Stimulated activated memory B cell treated with anti-CD40 and anti-IgM and Interleukin-4, amounts not matched to agents 10 μg/mL and 1 μg/mL and 100 μg/mL, for 72 hours (primary cell): ENCODE results near the gene C11orf87.

ENCODE experiments used
- ATAC-seq: fragments of 150-1000 bp; cut with Tn5 transposase; 2 replicates; pipeline ENCODE4 v1.10.0; 2021
- H3K27ac Mint-ChIP-seq: one replicate; pipeline ENCODE4 v1.8.0; 2022; ENCODE audit warnings: mild to moderate bottlenecking, mixed read lengths
- H3K27me3 Mint-ChIP-seq: one replicate; pipeline ENCODE4 v1.8.0; 2022; ENCODE audit warnings: mixed read lengths
- H3K36me3 Mint-ChIP-seq: one replicate; pipeline ENCODE4 v1.8.0; 2022; ENCODE audit warnings: mixed read lengths
- H3K4me1 Mint-ChIP-seq: one replicate; pipeline ENCODE4 v1.8.0; 2022; ENCODE audit warnings: mixed read lengths
- H3K4me3 Mint-ChIP-seq: one replicate; pipeline ENCODE4 v1.8.0; 2022; ENCODE audit warnings: mild to moderate bottlenecking, moderate library complexity, mixed read lengths
- H3K9me3 Mint-ChIP-seq: one replicate; pipeline ENCODE4 v1.8.0; 2022; ENCODE audit warnings: mixed read lengths

Gene C11orf87

GRCh38 chr11:109425554-109425953, 3.6 kb downstream of the C11orf87 start:
- Mint-ChIP-seq H3K27ac (no peak overlapping the region), H3K27me3 (peaks cover 44% of the 10 kb centered on the region), H3K36me3 (peaks cover 6% of the 10 kb centered on the region), H3K9me3 (peaks cover 4% of the 10 kb centered on the region), H3K4me3 (no peak overlapping the region), H3K4me1 (no peaks in the 10 kb centered on the region)
- no peak for ATAC-seq

DNA sequence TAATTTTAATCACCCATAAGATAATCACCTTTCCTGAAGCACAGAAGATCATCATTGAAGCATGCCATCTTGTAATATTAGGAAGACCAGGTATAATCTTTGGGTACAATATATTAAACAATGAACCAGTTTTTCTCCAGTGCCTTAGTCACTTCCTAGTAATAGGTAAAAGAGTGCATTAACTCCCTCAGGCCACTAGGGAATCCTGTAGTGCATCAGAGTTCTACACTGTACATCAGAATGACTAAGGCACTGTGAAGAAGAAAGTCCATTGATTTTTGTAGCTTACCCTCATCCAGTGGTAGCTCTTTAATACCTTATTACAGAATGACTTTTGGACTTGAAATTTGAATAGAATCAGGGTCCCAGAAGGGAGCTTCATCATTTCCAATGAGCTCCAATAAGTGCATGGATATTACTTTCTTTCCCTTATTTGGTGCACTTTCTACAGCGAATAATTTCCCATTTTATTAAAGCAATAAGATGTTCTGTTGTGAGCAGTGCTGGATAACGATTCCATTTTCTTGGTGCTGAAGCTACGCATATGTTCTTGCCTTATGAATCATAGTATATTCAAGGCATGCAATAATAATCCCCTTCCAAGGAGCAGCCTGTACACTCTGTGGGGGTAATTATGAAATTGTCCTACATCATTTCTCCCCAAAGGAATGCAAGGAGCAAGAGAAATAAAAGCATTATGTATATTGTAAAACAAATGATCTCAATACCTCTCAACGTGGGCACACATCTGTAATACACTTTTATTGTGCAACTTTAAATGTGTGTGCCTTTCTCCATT, 4.7 kb downstream of the C11orf87 start:
- Mint-ChIP-seq H3K27me3 (peaks cover 35% of the 10 kb centered on the region), H3K4me1 (no peaks in the 10 kb centered on the region), H3K27ac (no peak overlapping the region), H3K36me3 (peaks cover 6% of the 10 kb centered on the region), H3K9me3 (peaks cover 4% of the 10 kb centered on the region), H3K4me3 (no peak overlapping the region)
- no peak for ATAC-seq

GRCh38 chr11:109432105-109432504, 10.1 kb downstream of the C11orf87 start:
- Mint-ChIP-seq H3K27me3 (no peaks in the 10 kb centered on the region), H3K27ac (no peak overlapping the region), H3K4me1 (no peaks in the 10 kb centered on the region), H3K9me3 (no peaks in the 10 kb centered on the region), H3K36me3 (no peaks in the 10 kb centered on the region), H3K4me3 (no peak overlapping the region)
- no peak for ATAC-seq

DNA sequence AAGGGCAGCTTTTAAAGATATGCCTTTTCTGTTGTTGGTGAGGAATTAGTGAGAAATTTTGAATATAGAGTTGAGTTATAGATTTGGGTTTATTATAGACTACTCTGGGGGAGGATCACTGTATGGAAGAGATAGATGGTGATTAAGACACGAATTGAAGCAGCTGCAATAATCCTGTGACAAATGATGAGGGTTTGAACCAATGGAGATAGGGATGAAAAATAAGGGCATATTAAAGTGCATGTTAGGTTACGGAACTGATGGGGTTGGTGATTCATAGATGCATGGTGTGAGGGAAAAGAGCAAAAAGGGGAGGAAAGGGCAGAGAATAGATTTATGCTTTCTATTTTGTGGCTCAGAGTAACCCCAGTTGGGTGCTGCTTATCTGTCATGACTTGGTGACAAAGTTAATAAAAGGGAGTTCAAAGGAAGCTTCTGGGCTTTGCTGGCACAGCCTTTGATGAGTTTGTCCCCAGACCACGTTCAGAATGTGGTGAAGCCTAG, 11.8 kb downstream of the C11orf87 start:
- no peaks in the 10 kb centered on the region for H3K9me3 Mint-ChIP-seq
- H3K36me3 Mint-ChIP-seq, result no peaks in the 10 kb centered on the region
- no peak overlapping the region for H3K4me3 Mint-ChIP-seq
- no peak for ATAC-seq
- H3K27me3 Mint-ChIP-seq, result no peaks in the 10 kb centered on the region
- no peaks in the 10 kb centered on the region for H3K4me1 Mint-ChIP-seq
- H3K27ac Mint-ChIP-seq, result no peak overlapping the region

- no peak overlapping the region for H3K27ac Mint-ChIP-seq
- no peaks in the 10 kb centered on the region for H3K36me3 Mint-ChIP-seq
- no peak for ATAC-seq
- no peaks in the 10 kb centered on the region for H3K9me3 Mint-ChIP-seq
- H3K27me3 Mint-ChIP-seq, result no peaks in the 10 kb centered on the region
- H3K4me3 Mint-ChIP-seq, result no peak overlapping the region
- H3K4me1 Mint-ChIP-seq, result no peaks in the 10 kb centered on the region
Observed at GRCh38 chr11:109435121-109435742, 13.2 kb downstream of the C11orf87 start.

DNA sequence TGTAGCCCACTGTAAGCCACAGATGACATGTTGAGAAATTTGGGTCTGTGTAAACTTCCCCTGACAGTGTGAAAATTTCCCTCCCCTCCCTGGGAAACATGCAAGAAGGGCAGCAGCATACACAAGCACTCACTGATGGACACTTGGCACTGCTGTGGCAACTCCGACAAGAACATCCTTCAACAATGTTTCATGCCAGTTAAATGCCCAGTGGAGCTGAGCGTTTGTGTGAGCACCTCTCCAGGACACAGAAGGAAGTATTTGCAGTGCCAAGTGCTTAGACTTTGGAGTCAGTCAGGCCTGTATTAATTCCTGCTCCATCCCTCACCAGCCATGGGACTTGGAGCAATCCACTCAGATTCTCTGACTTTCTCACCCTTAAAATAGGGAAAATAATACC, 17.7 kb downstream of the C11orf87 start:
- Mint-ChIP-seq H3K36me3 (no peaks in the 10 kb centered on the region), H3K27ac (no peak overlapping the region), H3K9me3 (no peaks in the 10 kb centered on the region), H3K4me3 (no peak overlapping the region), H3K27me3 (no peaks in the 10 kb centered on the region), H3K4me1 (no peaks in the 10 kb centered on the region)
- ATAC-seq, result no peak

- Mint-ChIP-seq H3K4me3 (no peak overlapping the region), H3K27me3 (no peaks in the 10 kb centered on the region), H3K36me3 (no peaks in the 10 kb centered on the region), H3K27ac (no peak overlapping the region), H3K9me3 (peaks cover 4% of the 10 kb centered on the region), H3K4me1 (no peaks in the 10 kb centered on the region)
- no peak for ATAC-seq
Observed at GRCh38 chr11:109443052-109443451, 21.1 kb downstream of the C11orf87 start.

- ATAC-seq, result no peak
- Mint-ChIP-seq H3K27ac (no peak overlapping the region), H3K9me3 (peaks cover 9% of the 10 kb centered on the region), H3K4me3 (no peak overlapping the region), H3K36me3 (no peaks in the 10 kb centered on the region), H3K4me1 (no peaks in the 10 kb centered on the region), H3K27me3 (no peaks in the 10 kb centered on the region)
Observed at GRCh38 chr11:109454857-109455256, 32.9 kb downstream of the C11orf87 start.
